A204.1 (cell line): ENCODE measurements around the gene PCMT1.

Source experiments
- FAIRE-seq: peaks from 2 replicates; lab custom pipeline; 2012; peaks lifted over from hg19 to GRCh38; lab: Jason Lieb, UNC

The PCMT1 gene

DNA sequence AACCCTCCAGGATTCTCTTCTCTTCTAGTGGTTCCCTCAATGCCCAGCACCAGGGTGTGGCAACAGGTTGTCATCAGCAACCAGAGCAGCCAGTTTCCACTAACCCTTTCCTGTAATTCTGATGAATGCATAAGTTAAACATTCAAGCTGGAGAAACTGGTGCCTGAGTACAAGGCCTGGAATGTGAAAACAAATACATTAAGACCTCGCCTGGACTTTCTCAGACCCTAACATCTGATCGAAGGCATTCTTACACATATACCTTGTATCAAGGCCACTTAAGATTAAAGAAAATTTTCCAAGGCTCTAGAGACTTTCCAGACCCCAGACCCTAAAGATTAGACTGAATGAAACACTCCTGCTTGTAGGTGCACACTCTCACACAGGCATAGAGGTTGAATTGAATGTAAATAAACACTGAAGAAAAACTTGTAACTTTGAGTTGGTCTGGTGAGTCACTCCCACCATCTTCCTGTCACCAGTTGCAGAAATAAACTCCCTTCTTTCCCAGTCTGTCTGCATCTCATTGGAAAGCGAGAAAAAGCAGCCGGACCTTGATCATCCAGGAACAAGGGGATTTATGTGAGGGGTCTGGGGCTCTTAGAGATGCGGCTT is 105.6 kb downstream of the PCMT1 start:
- FAIRE-seq, result no peak

DNA sequence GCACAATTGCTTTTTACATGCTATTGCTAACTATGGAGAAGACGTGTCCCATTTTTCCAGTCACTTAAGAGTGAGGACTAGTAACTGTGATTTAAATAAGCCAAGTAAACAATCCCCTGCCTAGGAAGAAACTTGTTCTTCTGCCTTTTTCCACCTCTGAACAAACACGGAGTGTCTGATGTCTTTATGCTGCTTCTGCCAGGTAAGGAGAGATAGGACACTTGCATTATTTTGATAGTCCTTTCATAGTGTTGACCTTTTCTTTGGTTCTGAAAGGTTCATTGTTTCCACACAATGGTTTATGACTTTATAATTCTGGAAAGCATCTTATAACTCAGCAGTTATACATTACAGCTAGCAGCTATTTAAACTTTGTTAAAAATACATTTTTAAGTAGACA is 106.2 kb downstream of the PCMT1 start:
- no peak for FAIRE-seq

DNA sequence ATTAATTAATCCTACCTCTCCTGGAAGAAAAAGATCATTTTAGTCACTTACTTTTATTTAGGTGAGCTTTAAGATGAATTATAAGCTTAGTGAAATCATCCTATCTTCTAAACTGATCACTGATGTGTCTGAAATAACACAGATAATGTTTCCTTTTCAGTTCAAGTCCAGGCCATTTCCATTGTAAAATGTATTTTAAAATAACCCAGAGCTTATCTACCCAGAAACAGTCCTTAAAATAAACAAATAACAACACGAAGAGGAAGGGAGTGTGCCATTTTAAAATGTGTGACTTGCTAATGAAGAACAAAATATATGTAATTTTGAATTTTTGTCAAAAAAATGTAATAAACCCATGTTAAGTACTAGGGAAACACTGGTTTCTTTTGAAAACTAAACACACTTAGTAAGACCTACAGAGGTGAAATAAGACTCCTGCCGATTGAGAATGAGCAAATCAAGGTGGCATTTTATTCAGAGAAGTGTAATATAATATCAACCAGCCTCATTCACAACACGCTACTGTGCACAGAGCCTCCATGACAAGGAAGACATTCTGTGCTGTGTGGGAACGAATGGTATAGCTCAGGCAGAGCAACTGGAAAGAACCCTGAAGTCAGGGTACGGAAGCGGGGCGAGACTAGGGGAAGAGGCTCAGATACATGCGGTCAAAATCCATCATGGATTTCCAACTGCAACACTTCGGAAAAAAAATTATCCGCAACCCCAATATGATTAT is 106.9 kb downstream of the PCMT1 start:
- no peak for FAIRE-seq

DNA sequence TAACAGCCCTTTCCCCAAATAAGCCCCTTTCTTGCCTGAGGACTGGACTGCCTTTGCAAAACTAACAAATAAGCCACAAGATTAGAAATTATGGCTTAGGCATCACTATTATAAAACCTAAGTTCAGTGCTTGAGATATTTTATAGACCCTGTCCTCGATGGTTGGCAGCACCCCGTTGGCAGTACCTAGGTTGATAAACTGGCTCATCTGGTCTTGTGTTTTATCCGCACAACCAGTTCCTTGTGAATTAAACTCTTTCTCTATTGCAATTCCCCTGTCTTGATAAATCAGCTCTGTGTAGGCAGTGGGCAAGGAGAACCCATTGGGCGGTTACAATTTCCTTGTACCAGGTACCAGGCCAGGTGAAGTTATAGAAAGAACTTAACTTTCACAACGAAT is 108.0 kb downstream of the PCMT1 start:
- FAIRE-seq, result no peak

DNA sequence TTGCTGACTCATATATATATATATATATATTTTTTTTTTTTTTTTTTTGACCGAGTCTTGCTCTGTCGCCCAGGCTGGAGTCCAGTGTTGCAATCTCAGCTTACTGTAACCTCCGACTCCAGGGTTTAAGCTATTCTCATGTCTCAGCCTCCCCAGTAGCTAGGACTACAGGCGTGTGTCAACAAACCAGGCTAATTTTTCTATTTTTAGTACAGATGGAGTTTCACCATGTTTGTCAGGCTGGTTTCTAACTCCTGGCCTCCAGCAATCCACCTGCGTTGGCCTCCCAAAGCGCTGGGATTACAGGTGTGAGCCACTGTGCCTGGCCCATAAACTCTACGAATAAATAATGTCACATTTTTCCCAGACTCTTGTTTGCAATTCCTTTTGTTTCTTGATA is 109.8 kb downstream of the PCMT1 start:
- no peak for FAIRE-seq

DNA sequence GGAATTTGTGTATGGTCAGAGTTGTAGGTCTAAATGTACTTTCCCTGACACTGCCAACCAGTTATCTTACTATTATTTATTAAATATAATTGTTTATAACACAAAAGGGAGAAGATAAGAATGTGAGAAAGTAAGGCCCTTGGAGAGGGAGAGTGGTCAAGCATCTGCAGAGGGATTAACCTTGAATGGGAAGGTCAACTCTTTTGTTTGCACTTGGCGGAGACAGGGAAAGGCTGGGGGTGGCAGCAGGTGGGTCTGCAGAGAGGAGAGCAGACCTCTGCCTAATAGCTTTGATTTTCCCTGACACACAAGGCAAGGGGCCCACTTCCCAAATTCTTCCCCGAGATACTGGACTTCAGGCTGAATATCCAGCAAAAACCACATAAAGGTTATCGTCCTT is 110.4 kb downstream of the PCMT1 start:
- FAIRE-seq, result no peak

DNA sequence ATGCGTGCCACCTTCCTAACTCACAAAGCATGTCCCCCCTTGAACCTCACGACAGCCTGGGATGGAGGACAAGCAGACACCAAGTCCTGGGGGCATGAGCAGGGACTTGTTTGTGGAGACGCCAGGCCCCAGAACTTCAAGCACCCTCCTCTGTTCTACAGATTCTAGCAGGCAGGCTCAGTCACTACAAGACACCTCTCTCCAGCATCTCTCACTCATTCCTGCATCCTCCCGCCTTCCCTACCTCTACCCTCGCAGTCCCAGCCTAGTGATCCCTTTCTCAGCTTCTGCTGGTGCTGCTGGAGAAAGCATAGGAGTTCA is 110.9 kb downstream of the PCMT1 start:
- no peak for FAIRE-seq
